IMR-90 (cell line): ENCODE results near the gene DCAF6. TPM values are rescaled to one million over a fixed set of nuclear protein-coding genes. Genes with fewer than 3 reads are reported as not detected.

Experiments
- ATAC-seq: fragments of 200-7000 bp; cut with Tn5 transposase; 2 replicates; pipeline ENCODE4 v1.9.1; 2020; ENCODE audit warnings: low read depth, mild to moderate bottlenecking, moderate library complexity
- BruUV-seq: library from RNA; stranded (reverse); fragments of 400-500 nt; replicated peaks from 2 replicates; lab custom pipeline; 2021; lab: Mats Ljungman, UMichigan
- CTCF ChIA-PET: fragments of 300-600 bp; formaldehyde crosslinking; extraction: SDS; loops from one replicate; lab custom pipeline; 2021; ENCODE audit warnings: antibody characterized with exemption; lab: Yijun Ruan, JAX
- POLR2A ChIA-PET: fragments of 300-600 bp; sonication (Branson Sonifier 250); formaldehyde crosslinking; loops from one replicate; lab custom pipeline; 2022; ENCODE audit warnings: antibody characterized with exemption; ENCODE audit not compliant: unreplicated experiment; lab: Charles Lee
- DNase-seq: peaks from one replicate; pipeline ENCODE4 v3.0.0; 2013
- H2AFZ ChIP-seq: replicated peaks from 2 replicates; pipeline ENCODE3; 2013; ENCODE audit warnings: low read length, mild to moderate bottlenecking; ENCODE audit not compliant: poor library complexity
- H2AK5ac ChIP-seq: 2 replicates; pipeline ENCODE4 v1.6.1; 2013; ENCODE audit warnings: low read depth, low read length, inconsistent platforms
- H2AK9ac ChIP-seq: replicated peaks from 2 replicates; pipeline ENCODE3; 2013; ENCODE audit warnings: mild to moderate bottlenecking, low read depth, low read length, moderate library complexity; ENCODE audit not compliant: poor library complexity
- H2BK120ac ChIP-seq: 2 replicates; pipeline ENCODE4 v1.6.1; 2013; ENCODE audit warnings: low read depth, low read length, inconsistent platforms
- H2BK15ac ChIP-seq: 3 replicates; pipeline ENCODE4 v1.6.1; 2013; ENCODE audit warnings: low read depth, low read length, inconsistent platforms
- H2BK20ac ChIP-seq: 2 replicates; pipeline ENCODE4 v1.6.1; 2013; ENCODE audit warnings: low read depth, mild to moderate bottlenecking, inconsistent platforms, low read length, moderate library complexity
- H2BK5ac ChIP-seq: 2 replicates; pipeline ENCODE4 v1.6.1; 2013; ENCODE audit warnings: mild to moderate bottlenecking, low read depth, low read length, inconsistent platforms; ENCODE audit not compliant: poor library complexity, severe bottlenecking
- H3K14ac ChIP-seq: replicated peaks from 2 replicates; pipeline ENCODE4 v1.6.1; 2013; ENCODE audit warnings: low read depth, low read length, inconsistent platforms
- H3K18ac ChIP-seq: 2 replicates; pipeline ENCODE4 v1.6.1; 2013; ENCODE audit warnings: low read depth, low read length, control low read depth
- H3K23ac ChIP-seq: 2 replicates; pipeline ENCODE4 v1.6.1; 2013; ENCODE audit warnings: low read depth, low read length, inconsistent platforms
- H3K27ac ChIP-seq: 2 replicates; pipeline ENCODE4 v1.5.1; 2013; ENCODE audit warnings: mild to moderate bottlenecking, control low read depth, low read length; ENCODE audit not compliant: insufficient read depth
- H3K27me3 ChIP-seq: 2 replicates; pipeline ENCODE4 v1.6.1; 2013; ENCODE audit warnings: low read length; ENCODE audit not compliant: control insufficient read depth, insufficient read depth
- H3K36me3 ChIP-seq: 2 replicates; pipeline ENCODE4 v1.6.1; 2013; ENCODE audit warnings: low read length, mixed read lengths; ENCODE audit not compliant: control insufficient read depth, insufficient read depth
- H3K4ac ChIP-seq: 2 replicates; pipeline ENCODE4 v1.6.1; 2013; ENCODE audit warnings: low read depth, low read length, inconsistent platforms
- H3K4me1 ChIP-seq: 2 replicates; pipeline ENCODE4 v1.6.1; 2013; ENCODE audit warnings: low read length, mixed read lengths; ENCODE audit not compliant: control insufficient read depth, insufficient read depth
- H3K4me2 ChIP-seq: 2 replicates; pipeline ENCODE4 v1.6.1; 2013; ENCODE audit warnings: low read depth, mild to moderate bottlenecking, control low read depth, low read length, moderate library complexity
- H3K4me3 ChIP-seq: 2 replicates; pipeline ENCODE4 v1.5.1; 2013; ENCODE audit warnings: low read depth, mild to moderate bottlenecking, control low read depth, low read length, moderate library complexity; ENCODE audit not compliant: insufficient read depth
- H3K56ac ChIP-seq: 2 replicates; pipeline ENCODE4 v1.6.1; 2013; ENCODE audit warnings: low read length, inconsistent platforms; ENCODE audit not compliant: insufficient read depth; ENCODE audit errors: extremely low read depth
- H3K79me1 ChIP-seq, 2 experiments: 2 replicates each; pipeline ENCODE4 v1.6.1; 2013; ENCODE audit warnings: low read length in 2 of 2, inconsistent platforms in 1 of 2, low read depth in 1 of 2
- H3K9ac ChIP-seq: 2 replicates; pipeline ENCODE4 v1.6.1; 2013; ENCODE audit warnings: low read depth, low read length, control low read depth
- H3K9me1 ChIP-seq: 2 replicates; pipeline ENCODE4 v1.6.1; 2013; ENCODE audit warnings: low read length, inconsistent platforms; ENCODE audit not compliant: insufficient read depth
- H3K9me3 ChIP-seq: 2 replicates; pipeline ENCODE4 v1.6.1; 2013; ENCODE audit warnings: low read length; ENCODE audit not compliant: control insufficient read depth, insufficient read depth
- H4K20me1 ChIP-seq: 2 replicates; pipeline ENCODE4 v1.6.1; 2013; ENCODE audit warnings: low read length, inconsistent platforms; ENCODE audit not compliant: insufficient read depth
- H4K5ac ChIP-seq: 2 replicates; pipeline ENCODE4 v1.6.1; 2013; ENCODE audit warnings: mild to moderate bottlenecking, low read depth, low read length, control low read depth
- H4K8ac ChIP-seq, 2 experiments: 2 replicates each; pipeline ENCODE4 v1.6.1; 2013; ENCODE audit warnings: low read depth in 2 of 2, low read length in 2 of 2, control low read depth in 1 of 2, inconsistent platforms in 1 of 2
- H4K91ac ChIP-seq: 2 replicates; pipeline ENCODE4 v1.6.1; 2013; ENCODE audit warnings: low read depth, low read length, inconsistent platforms; ENCODE audit not compliant: insufficient read depth
- CEBPB ChIP-seq: IDR thresholded peaks from 2 replicates; pipeline ENCODE4 v1.6.1; 2012; ENCODE audit warnings: low read depth, low read length, improper control_type of control experiment
- CHD1 ChIP-seq: IDR thresholded peaks from 2 replicates; pipeline ENCODE4 v1.6.1; 2012; ENCODE audit warnings: low read depth, low read length, improper control_type of control experiment
- FOS ChIP-seq: fragments of 150-350 bp; IDR thresholded peaks from 2 replicates; pipeline ENCODE4 v1.6.1; 2016; ENCODE audit warnings: low read depth, low read length
- RAD21 ChIP-seq: IDR thresholded peaks from 2 replicates; pipeline ENCODE4 v1.6.1; 2012; ENCODE audit warnings: low read length, improper control_type of control experiment
- SMC3 ChIP-seq: fragments of 150-350 bp; IDR thresholded peaks from 2 replicates; pipeline ENCODE4 v1.6.1; 2016; ENCODE audit warnings: low read depth, mild to moderate bottlenecking, antibody characterized with exemption, low read length, moderate library complexity
- WGBS, 2 experiments: methylation state at CpG; one replicate each; pipeline versions ENCODE4 v1.1.5 to v1.1.7; 2013; ENCODE audit warnings: missing lambda C conversion rate in 2 of 2; ENCODE audit not compliant: insufficient read length in 1 of 2; ENCODE audit errors: extremely low coverage in 2 of 2; 5-methylcytosine and 5-hydroxymethylcytosine counted together
- dilution Hi-C: fragments of 300-500 bp; cut with HindIII; formaldehyde crosslinking; loops from one replicate; pipeline ENCODE4 v1.14.3; 2018; ENCODE audit warnings: low sequenced_read_pairs; ENCODE audit not compliant: unreplicated experiment
- in situ Hi-C: fragments of 300-500 bp; cut with MboI; formaldehyde crosslinking; loops from 3 replicates; pipeline ENCODE4 v1.14.3; 2019; ENCODE audit warnings: low sequenced_read_pairs, inconsistent platforms, mixed read lengths
- intact Hi-C: fragments of 100-400 bp; cut with micrococcal nuclease; formaldehyde crosslinking; loops from 2 replicates; pipeline ENCODE4 v1.10.0; 2022
- polyA plus RNA-seq, 3 experiments: library from polyadenylated mRNA; depleted of rRNA; stranded (reverse); fragments of >200 nt; gene quantifications; 2 replicates each; pipeline ENCODE4 v1.2.3, GENCODE V29; 2012; ENCODE audit warnings: low replicate concordance in 1 of 3
- total RNA-seq: library from RNA; depleted of rRNA; stranded (reverse); fragments of >200 nt; gene quantifications from 2 replicates; pipeline ENCODE4 v1.2.3, GENCODE V29; 2012
- TF ChIP-seq, protein P1 (sequence below): fragments of 150-350 bp; IDR thresholded peaks from 2 replicates; pipeline ENCODE4 v1.6.1; 2016; ENCODE audit warnings: low read depth, mild to moderate bottlenecking, low read length, moderate library complexity, borderline replicate concordance

DCAF6 gene
- total and polyA plus RNA-seq, 2 of the 4 experiments (the other 2 are of a cell fraction), result 60.4 to 88.7 TPM

DNA sequence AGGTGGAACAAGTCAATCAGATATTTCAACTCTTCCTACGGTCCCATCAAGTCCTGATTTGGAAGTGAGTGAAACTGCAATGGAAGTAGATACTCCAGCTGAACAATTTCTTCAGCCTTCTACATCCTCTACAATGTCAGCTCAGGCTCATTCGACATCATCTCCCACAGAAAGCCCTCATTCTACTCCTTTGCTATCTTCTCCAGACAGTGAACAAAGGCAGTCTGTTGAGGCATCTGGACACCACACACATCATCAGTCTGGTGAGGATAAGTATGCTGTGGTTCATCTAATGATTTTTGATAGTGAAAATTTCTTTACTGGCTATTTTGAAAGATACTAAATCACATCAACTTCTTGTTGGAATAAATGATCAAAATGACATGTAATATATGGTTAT is 68.0 kb downstream of the DCAF6 start:
- intact Hi-C loops, result loop anchor here (10.0 kb wide), 1 partner anchor 50 kb away; no protein-coding TSS in a partner anchor
- no TSS peak for BruUV-seq
- POLR2A ChIA-PET, result no interaction called here

More for the DNA sequence above, 68.0 kb downstream of the DCAF6 start:
- Histone ChIP-seq H3K27ac (no peak overlapping the region), H3K4me1 (no peaks in the 10 kb centered on the region), H3K56ac (no peak overlapping the region), H3K79me1 (peaks cover 13 to 19% of the 10 kb centered on the region in 2 experiments), H4K91ac (no peak overlapping the region), H4K5ac (no peak overlapping the region), H2AK9ac (no peak overlapping the region), H3K14ac (no peak overlapping the region), H3K23ac (no peak overlapping the region), H3K9ac (no peak overlapping the region), H4K8ac (no peak overlapping the region), H2BK20ac (no peak overlapping the region), H3K9me1 (no peaks in the 10 kb centered on the region), H3K4me2 (no peak overlapping the region), H2AFZ (no peak overlapping the region), H3K4me3 (no peak overlapping the region), H4K20me1 (no peaks in the 10 kb centered on the region), H3K4ac (no peak overlapping the region), H3K27me3 (no peaks in the 10 kb centered on the region), H2BK15ac (no peak overlapping the region), H2AK5ac (no peak overlapping the region), H2BK5ac (no peak overlapping the region), H3K36me3 (peaks cover 13% of the 10 kb centered on the region), H2BK120ac (no peak overlapping the region), H3K18ac (no peak overlapping the region), H3K9me3 (no peaks in the 10 kb centered on the region)
- no peak for TF ChIP-seq SMC3
- TF ChIP-seq CHD1, result no peak
- TF ChIP-seq RAD21, result no peak
- TF ChIP-seq, protein P1, sequence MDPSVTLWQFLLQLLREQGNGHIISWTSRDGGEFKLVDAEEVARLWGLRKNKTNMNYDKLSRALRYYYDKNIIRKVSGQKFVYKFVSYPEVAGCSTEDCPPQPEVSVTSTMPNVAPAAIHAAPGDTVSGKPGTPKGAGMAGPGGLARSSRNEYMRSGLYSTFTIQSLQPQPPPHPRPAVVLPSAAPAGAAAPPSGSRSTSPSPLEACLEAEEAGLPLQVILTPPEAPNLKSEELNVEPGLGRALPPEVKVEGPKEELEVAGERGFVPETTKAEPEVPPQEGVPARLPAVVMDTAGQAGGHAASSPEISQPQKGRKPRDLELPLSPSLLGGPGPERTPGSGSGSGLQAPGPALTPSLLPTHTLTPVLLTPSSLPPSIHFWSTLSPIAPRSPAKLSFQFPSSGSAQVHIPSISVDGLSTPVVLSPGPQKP, result no peak
- no peak for TF ChIP-seq FOS
- no peak for TF ChIP-seq CEBPB
- ATAC-seq (no peak), DNase-seq (no peak)
- CTCF ChIA-PET, result interaction anchor here (0.8 kb wide), 1 partner anchor 69 kb away, joined by 3 read pairs; no protein-coding TSS in a partner anchor
- dilution Hi-C loops (no loop called here), in situ Hi-C loops (no loop called here)
- no CpG with 5 or more reads among the region's 2 CpGs for WGBS, 2 experiments
